ENCODE results near the gene PGM1.

- no peak for TF ChIP-seq CTCF (IDR thresholded peaks at IDR 0.05)
- TF ChIP-seq POLR2AphosphoS5 (IDR thresholded peaks at IDR 0.05) = no peak
Observed at GRCh38 chr1:63675420-63675931, 82.3 kb downstream of the PGM1 start.

All from breast epithelium (tissue), 3 donors.